Pancreas (tissue), 10 donors: Measurements from ENCODE around the gene DOCK7. TPM values are rescaled to one million over a fixed set of nuclear protein-coding genes. Genes with fewer than 3 reads are reported as not detected.
"Not testable (repeated sequence)": the region's sequence is repeated elsewhere in the genome, so short reads cannot be mapped to it uniquely, and the experiment has no call there.

Source experiments
- ATAC-seq, 4 donors: fragments of 200-7000 bp; cut with Tn5 transposase; one replicate each; pipeline versions ENCODE4 v1.8.0 to v1.9.1; 2020; ENCODE audit warnings: mild to moderate bottlenecking in 4 of 4, moderate library complexity in 4 of 4
- DNase-seq, 6 donors: peaks; one replicate each; pipeline ENCODE4 v3.0.0-alpha.2; 2020
- FAIRE-seq: peaks from 2 replicates; lab custom pipeline; 2012; peaks lifted over from hg19 to GRCh38; lab: Jason Lieb, UNC
- H3K27ac ChIP-seq, 4 donors: fragments of 200-600 bp; sonication (generic); 1 replicate in 3 of 4; 2 replicates in 1 of 4; pipeline versions ENCODE4 v1.5.0 to v1.8.0; 2020
- H3K27me3 ChIP-seq, 4 donors: fragments of 200-600 bp; one replicate each; pipeline ENCODE4 v1.8.0; 2021
- H3K36me3 ChIP-seq, 3 donors: fragments of 200-600 bp; sonication (generic) in 1 of 3; one replicate each; pipeline versions ENCODE4 v1.5.0 to v1.8.0; 2020 to 2021
- H3K4me1 ChIP-seq, 3 donors: fragments of 200-600 bp; one replicate each; pipeline ENCODE4 v1.8.0; 2021
- H3K4me3 ChIP-seq, 4 donors: fragments of 200-600 bp; sonication (generic) in 2 of 4; one replicate each; pipeline versions ENCODE4 v1.5.0 to v1.8.0; 2020 to 2021
- H3K9me3 ChIP-seq, 4 donors: fragments of 200-600 bp; one replicate each; pipeline ENCODE4 v1.8.0; 2021
- CTCF ChIP-seq, 4 donors: fragments of 200-600 bp; sonication (generic) in 3 of 4; IDR thresholded peaks; one replicate each; pipeline versions ENCODE4 v1.5.0 to v1.8.0; 2021; ENCODE audit warnings: antibody characterized with exemption in 4 of 4
- WGBS, 2 donors: extraction: QIAGEN DNeasy Blood & Tissue Kit; methylation state at CpG; one replicate each; pipeline ENCODE4 v1.1.7; 2013; 5-methylcytosine and 5-hydroxymethylcytosine counted together
- intact Hi-C, 3 donors: fragments of 100-400 bp; cut with DNase I; formaldehyde crosslinking; loops; one replicate each; pipeline versions ENCODE4 v1.11.1 to v1.14.2; 2022
- polyA plus RNA-seq, 2 donors: library from polyadenylated mRNA; stranded (reverse); fragments of 200-250 nt; gene quantifications; one replicate each; pipeline ENCODE4 v1.2.3, GENCODE V29; 2013
- total RNA-seq, 6 donors: library from RNA; stranded (reverse); fragmentation: NEBNext Ultra II Directional in 4 of 6; extraction: Animal tissue kit (Norgen Biotek cat#: 25700) in 4 of 6; gene quantifications; one replicate each; pipeline versions ENCODE4 v1.2.1 to v1.2.4, GENCODE V29; 2021 to 2023
- donor health status: healthy with polysubstance abuse.
- donor health status: DM: no; HTN: no; CAD: no; lungs with moderate emphysema.
- donor health status: DM: no; HTN: no; CAD: no.
- donor health status: control.
- donor health status: control.
- donor health status: Bipolar disorder and iron deficiency.
- donor health status: DM: yes; HTN: yes; CAD: no.
- donor health status: DM: no; HTN: no; CAD: no.
- donor health status: DM: no; HTN: no; CAD: no.
- donor health status: DM: yes; HTN: yes; CAD: no.

The DOCK7 gene
- total and polyA plus RNA-seq, 8 donors, result 4.4 to 22.5 (median 12.8) TPM

DNA sequence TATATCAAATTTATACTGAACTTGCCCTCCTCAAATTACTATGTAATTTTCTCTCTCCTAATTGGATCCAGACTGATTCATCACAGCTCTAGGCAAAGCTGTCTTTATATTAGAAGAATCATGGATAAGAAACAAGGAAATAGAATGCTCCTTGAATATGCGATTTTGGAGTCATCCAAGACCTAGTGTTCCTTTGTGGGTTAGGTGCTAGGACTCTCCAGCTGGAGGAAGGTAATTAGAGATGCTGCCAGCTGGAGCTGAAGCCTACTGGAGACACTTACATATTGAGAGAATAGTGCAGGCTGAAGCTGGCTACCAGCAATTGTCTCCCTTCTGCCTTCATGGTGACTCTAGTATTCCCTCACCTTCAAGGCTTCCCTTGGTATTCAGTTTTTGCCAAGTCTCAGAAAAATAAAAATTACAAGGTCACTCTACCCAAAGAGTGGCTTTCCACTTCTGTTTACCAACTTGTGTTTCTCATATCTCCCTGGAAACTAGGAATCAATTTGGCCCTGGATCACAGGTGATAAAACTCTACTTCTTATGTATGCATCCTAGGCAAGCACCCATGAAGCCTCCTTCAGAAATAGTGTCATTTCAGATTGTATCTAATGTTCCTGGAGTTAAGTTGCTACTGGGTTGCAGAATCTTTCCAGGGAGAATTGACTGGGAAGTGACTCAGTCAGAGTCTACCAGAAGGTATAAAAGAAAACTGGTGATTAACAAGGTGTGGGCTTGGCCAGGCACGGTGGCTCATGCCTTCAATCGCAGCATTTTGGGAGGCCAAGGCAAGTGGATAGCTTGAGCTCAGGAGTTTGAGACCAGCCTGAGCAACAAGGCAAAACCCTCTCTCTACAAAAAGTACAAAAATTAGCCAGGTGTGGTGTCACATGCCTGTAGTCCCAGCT lies 24.4 kb upstream of the DOCK7 start:
- no peak overlapping the region for H3K27ac ChIP-seq
- peak; percentile 46 to 81 (median 58) for ATAC-seq
- no peaks in the 10 kb centered on the region for H3K27me3 ChIP-seq
- H3K36me3 ChIP-seq, result no peaks in the 10 kb centered on the region
- 66 to 84% methylated on average over 3 of the region's 3 CpGs for WGBS, 2 donors
- DNase-seq, result no peak
- intact Hi-C loops, result no loop called here
- TF ChIP-seq CTCF (IDR thresholded peaks at IDR 0.05), result no peak
- H3K4me1 ChIP-seq, result peaks cover under 1 to 7% (median 5%) of the 10 kb centered on the region in 3 donors
- FAIRE-seq, result no peak
- H3K9me3 ChIP-seq, result no peaks in the 10 kb centered on the region
- H3K4me3 ChIP-seq, result no peak overlapping the region

- FAIRE-seq (no peak), ATAC-seq (peak; percentile 55 to 75 (median 67)), DNase-seq (no peak)
- H3K36me3 ChIP-seq, result no peaks in the 10 kb centered on the region
- H3K4me1 ChIP-seq, result peaks cover 10 to 16% (median 11%) of the 10 kb centered on the region in 3 donors
- H3K27ac ChIP-seq, result peak overlapping the region in 1 of 4 donors; percentile 33
- H3K9me3 ChIP-seq, result no peaks in the 10 kb centered on the region
- intact Hi-C loops, result no loop called here
- TF ChIP-seq CTCF (IDR thresholded peaks at IDR 0.05), result no peak
- WGBS, 2 donors, result 40 to 43% methylated on average over 2 of the region's 2 CpGs
- H3K4me3 ChIP-seq, result no peak overlapping the region
- H3K27me3 ChIP-seq, result no peaks in the 10 kb centered on the region
These were observed 19.5 kb upstream of the DOCK7 start for GRCh38 chr1:62707744-62708120.

DNA sequence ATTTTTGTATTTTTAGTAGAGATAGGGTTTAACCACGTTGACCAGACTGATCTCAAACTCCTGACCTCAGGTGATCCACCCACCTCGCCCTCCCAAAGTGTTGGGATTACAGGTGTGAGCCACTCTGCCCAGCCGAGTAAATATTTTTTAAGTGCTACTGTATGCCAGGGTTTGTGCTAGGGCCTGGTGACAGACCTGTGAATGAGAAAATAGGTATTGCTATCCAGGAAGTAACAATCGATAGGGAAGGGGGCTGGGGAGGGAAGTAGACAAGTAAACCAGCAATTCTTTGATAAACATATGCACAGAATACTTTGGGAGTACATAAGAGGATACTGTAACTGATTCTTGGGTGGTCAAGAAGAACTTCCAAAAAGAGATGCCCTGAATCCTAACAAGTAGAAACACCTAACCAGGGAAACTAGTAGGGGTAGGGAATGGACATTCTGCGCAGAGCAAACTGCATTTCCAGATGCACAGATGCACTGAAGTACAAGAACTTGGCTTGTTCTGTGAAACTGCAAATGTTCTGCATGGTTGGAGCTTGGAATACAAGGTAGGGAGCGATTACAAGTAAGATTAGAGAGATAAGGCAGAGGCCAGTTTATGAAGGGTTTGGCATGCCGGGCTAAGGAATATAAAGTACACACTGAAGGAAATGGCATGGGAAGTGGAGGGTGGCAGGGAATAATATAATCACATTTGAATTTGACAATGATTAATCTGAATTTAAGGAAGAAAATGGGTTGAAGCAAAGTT lies 19.0 kb upstream of the DOCK7 start:
- intact Hi-C loops, result no loop called here
- DNase-seq (no peak), FAIRE-seq (no peak), ATAC-seq (peak; percentile 45 to 77 (median 61))
- H3K4me1 ChIP-seq, result peaks cover 10 to 16% (median 11%) of the 10 kb centered on the region in 3 donors
- H3K9me3 ChIP-seq, result no peaks in the 10 kb centered on the region
- WGBS, 2 donors, result 18 to 19% methylated on average over 7 of the region's 7 CpGs
- no peaks in the 10 kb centered on the region for H3K36me3 ChIP-seq
- H3K27ac ChIP-seq, result peak overlapping the region in 2 of 4 donors; percentile 11 to 33
- no peak overlapping the region for H3K4me3 ChIP-seq
- no peaks in the 10 kb centered on the region for H3K27me3 ChIP-seq
- no peak for TF ChIP-seq CTCF (IDR thresholded peaks at IDR 0.05)

DNA sequence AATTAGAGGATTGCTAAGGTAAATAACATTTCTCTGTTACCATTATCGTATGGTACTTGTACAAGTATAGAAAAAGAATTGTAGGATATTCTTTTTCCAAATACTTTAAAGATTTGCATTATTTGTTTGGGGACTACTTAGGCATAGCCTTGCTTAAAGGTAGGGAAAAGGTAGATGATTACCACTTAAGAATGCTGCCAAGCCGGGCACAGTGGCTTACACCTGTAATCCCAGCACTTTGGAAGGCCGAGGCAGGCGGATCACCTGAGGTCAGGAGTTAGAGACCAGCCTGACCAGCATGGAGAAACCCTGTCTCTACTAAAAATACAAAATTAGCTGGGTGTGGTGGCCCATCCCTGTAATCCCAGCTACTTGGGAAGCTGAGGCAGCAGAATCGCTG lies 10.0 kb upstream of the DOCK7 start:
- DNase-seq, intact Hi-C loops, FAIRE-seq, H3K36me3 ChIP-seq, H3K27me3 ChIP-seq, H3K9me3 ChIP-seq, ATAC-seq, H3K4me3 ChIP-seq, H3K4me1 ChIP-seq, H3K27ac ChIP-seq: not testable (repeated sequence)
- 94 to 97% methylated on average over 5 of the region's 5 CpGs for WGBS, 2 donors

- ATAC-seq, FAIRE-seq, H3K36me3 ChIP-seq, H3K4me3 ChIP-seq, H3K9me3 ChIP-seq, H3K27me3 ChIP-seq, DNase-seq, H3K27ac ChIP-seq, intact Hi-C loops: not testable (repeated sequence)
- WGBS, 2 donors, result 83 to 93% methylated on average over 7 of the region's 7 CpGs
- peaks cover 7 to 13% (median 13%) of the 10 kb centered on the region in 3 donors for H3K4me1 ChIP-seq
These were observed 6.3 kb upstream of the DOCK7 start for GRCh38 chr1:62694479-62694878.
